DOHH2 (cell line): ENCODE data around the gene CSGALNACT2.
A peak's percentile ranks its signal among the peaks of the same experiment; 100 is the strongest.

Source experiments
- H3F3A ChIP-seq: fragments of 200-600 bp; sonication (generic), shearing (Covaris generic); 2 replicates; pipeline ENCODE4 v1.6.0; 2016; ENCODE audit warnings: antibody characterized with exemption, mild to moderate bottlenecking; ENCODE audit not compliant: control insufficient read depth, insufficient read depth
- H3K27ac ChIP-seq: fragments of 200-600 bp; sonication (generic); 2 replicates; pipeline ENCODE4 v1.5.1; 2014; ENCODE audit warnings: low read depth, mild to moderate bottlenecking, low read length, moderate library complexity
- H3K27me3 ChIP-seq: fragments of 200-600 bp; sonication (generic); 2 replicates; pipeline ENCODE4 v1.6.1; 2014; ENCODE audit warnings: mild to moderate bottlenecking, low read length, mixed read lengths; ENCODE audit not compliant: control insufficient read depth
- H3K36me3 ChIP-seq: fragments of 200-600 bp; sonication (generic); 2 replicates; pipeline ENCODE4 v1.6.1; 2014; ENCODE audit warnings: mild to moderate bottlenecking, low read length, moderate library complexity, mixed read lengths; ENCODE audit not compliant: control insufficient read depth
- H3K4me1 ChIP-seq: fragments of 200-600 bp; sonication (generic); 2 replicates; pipeline ENCODE4 v1.6.1; 2014; ENCODE audit warnings: mild to moderate bottlenecking, low read length, mixed read lengths; ENCODE audit not compliant: control insufficient read depth
- H3K4me2 ChIP-seq: fragments of 200-600 bp; sonication (generic); 2 replicates; pipeline ENCODE4 v1.6.0; 2014; ENCODE audit warnings: mild to moderate bottlenecking, low read length, moderate library complexity
- H3K4me3 ChIP-seq: fragments of 200-600 bp; sonication (generic); 2 replicates; pipeline ENCODE4 v1.5.1; 2014; ENCODE audit warnings: mild to moderate bottlenecking, low read length, mixed read lengths
- H3K79me2 ChIP-seq: fragments of 200-600 bp; sonication (generic); 2 replicates; pipeline ENCODE4 v1.6.1; 2014; ENCODE audit warnings: mild to moderate bottlenecking, low read length, mixed read lengths; ENCODE audit not compliant: control insufficient read depth
- H3K9me2 ChIP-seq: fragments of 200-600 bp; sonication (generic); replicated peaks from 2 replicates; pipeline ENCODE4 v1.6.1; 2014; ENCODE audit warnings: mild to moderate bottlenecking, low read length, mixed read lengths; ENCODE audit not compliant: control insufficient read depth
- H3K9me3 ChIP-seq: fragments of 200-600 bp; sonication (generic); 2 replicates; pipeline ENCODE4 v1.6.1; 2014; ENCODE audit warnings: antibody characterized with exemption, low read length, mixed read lengths; ENCODE audit not compliant: control insufficient read depth, insufficient read depth
- H4K20me1 ChIP-seq: fragments of 200-600 bp; sonication (generic); 2 replicates; pipeline ENCODE4 v1.6.0; 2014; ENCODE audit warnings: low read depth, mild to moderate bottlenecking, antibody characterized with exemption, low read length, moderate library complexity; ENCODE audit not compliant: control insufficient read depth, insufficient read depth
- EZH2phosphoT487 ChIP-seq: fragments of 200-600 bp; sonication (generic); IDR thresholded peaks from 2 replicates; pipeline ENCODE4 v1.6.1; 2017; ENCODE audit warnings: borderline replicate concordance, mild to moderate bottlenecking, antibody characterized with exemption, low read length, moderate library complexity, mixed read lengths
- TF ChIP-seq, protein P1 (sequence below): fragments of 200-600 bp; sonication (generic); IDR thresholded peaks from one replicate; pipeline ENCODE4 v1.5.1; 2014; ENCODE audit warnings: antibody characterized with exemption, mild to moderate bottlenecking, low read depth, low read length; ENCODE audit not compliant: poor library complexity, severe bottlenecking

CSGALNACT2 gene

DNA sequence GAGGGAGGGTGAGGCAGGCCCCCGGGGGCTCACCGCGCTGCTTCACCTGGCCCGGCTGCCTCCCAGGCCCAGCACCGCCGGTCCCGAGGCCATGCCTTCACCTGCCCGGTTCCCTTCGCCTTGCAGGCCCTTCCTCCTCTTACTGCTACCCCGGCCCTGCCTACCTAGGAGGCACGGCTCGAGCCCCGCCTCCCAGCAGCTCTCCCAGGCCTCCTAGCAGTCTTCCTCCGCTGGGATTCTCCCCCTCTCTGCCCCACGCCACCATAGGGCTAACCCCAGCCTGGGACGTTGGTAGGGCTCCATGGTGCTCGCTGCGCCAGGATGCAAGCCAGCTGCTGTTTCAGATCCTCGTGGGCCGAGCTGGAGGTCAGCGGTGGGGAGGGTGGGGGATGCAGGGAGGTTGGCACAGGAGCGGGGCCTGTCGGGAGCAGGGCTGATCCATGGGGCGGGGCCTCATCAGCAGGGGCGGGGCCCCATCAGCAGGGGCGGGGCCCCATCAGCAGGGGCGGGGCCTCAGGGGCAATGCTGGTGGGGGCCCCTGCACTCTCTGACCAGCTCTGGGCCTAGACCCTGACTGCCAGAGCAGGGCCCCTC lies 65.3 kb downstream of the CSGALNACT2 start:
- Histone ChIP-seq H3K27me3 (no peaks in the 10 kb centered on the region), H3K9me3 (no peaks in the 10 kb centered on the region), H3K9me2 (no peaks in the 10 kb centered on the region), H3K36me3 (no peaks in the 10 kb centered on the region), H3K4me1 (peaks cover 5% of the 10 kb centered on the region), H3F3A (no peaks in the 10 kb centered on the region), H4K20me1 (no peaks in the 10 kb centered on the region), H3K27ac (no peak overlapping the region), H3K79me2 (no peaks in the 10 kb centered on the region), H3K4me2 (no peak overlapping the region), H3K4me3 (no peak overlapping the region)
- TF ChIP-seq, protein P1, sequence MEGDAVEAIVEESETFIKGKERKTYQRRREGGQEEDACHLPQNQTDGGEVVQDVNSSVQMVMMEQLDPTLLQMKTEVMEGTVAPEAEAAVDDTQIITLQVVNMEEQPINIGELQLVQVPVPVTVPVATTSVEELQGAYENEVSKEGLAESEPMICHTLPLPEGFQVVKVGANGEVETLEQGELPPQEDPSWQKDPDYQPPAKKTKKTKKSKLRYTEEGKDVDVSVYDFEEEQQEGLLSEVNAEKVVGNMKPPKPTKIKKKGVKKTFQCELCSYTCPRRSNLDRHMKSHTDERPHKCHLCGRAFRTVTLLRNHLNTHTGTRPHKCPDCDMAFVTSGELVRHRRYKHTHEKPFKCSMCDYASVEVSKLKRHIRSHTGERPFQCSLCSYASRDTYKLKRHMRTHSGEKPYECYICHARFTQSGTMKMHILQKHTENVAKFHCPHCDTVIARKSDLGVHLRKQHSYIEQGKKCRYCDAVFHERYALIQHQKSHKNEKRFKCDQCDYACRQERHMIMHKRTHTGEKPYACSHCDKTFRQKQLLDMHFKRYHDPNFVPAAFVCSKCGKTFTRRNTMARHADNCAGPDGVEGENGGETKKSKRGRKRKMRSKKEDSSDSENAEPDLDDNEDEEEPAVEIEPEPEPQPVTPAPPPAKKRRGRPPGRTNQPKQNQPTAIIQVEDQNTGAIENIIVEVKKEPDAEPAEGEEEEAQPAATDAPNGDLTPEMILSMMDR, result no peak
- TF ChIP-seq EZH2phosphoT487, result no peak

DNA sequence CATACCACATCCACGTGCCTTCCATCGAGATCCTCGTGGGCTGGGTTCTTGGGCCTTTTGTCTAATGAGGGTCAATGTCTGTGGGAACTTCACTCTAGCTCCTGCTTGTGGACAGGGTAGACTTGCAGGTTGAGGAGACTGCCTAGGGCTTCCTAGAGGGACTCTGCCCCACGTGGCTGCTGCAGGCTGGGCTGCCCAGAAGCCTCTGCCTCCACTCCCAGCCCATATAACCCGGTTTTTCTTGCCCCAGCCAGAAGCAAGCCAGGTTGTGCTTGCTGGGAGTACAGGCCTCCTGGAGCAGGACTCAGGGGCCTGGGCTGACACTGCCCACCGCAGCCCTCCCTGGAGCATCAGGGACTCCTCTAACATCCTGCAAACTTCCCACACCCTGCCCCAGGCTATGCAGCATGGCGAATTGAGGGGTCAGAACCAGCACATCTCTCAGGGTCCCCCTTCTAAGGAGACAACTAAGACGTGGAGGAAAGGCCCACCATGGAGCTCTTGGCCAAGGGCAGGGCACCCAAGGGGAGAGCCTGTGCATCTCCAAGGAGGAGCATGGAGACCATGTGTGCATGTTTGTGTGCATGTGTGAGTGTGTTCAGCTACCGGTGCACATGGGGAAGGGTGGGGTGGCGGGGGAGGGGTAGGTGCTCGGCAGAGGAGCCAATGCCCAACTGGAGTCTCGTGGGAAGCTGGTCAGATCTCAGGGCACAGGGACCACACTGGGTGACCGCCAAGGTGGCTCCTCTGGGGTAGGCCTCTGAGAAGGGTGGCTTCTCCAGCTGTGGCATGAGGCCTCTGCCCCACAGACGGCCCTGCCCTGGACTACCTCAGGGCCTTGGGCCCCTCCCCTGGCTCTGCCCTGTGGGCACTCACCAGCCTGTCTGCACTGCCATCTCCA lies 66.0 kb downstream of the CSGALNACT2 start:
- Histone ChIP-seq H3K9me2 (no peaks in the 10 kb centered on the region), H3K27ac (no peak overlapping the region), H3K4me1 (peaks cover 5% of the 10 kb centered on the region), H3K36me3 (no peaks in the 10 kb centered on the region), H3K79me2 (no peaks in the 10 kb centered on the region), H3K4me2 (no peak overlapping the region), H4K20me1 (no peaks in the 10 kb centered on the region), H3K4me3 (no peak overlapping the region), H3F3A (no peaks in the 10 kb centered on the region), H3K27me3 (no peaks in the 10 kb centered on the region), H3K9me3 (no peaks in the 10 kb centered on the region)
- TF ChIP-seq, protein P1, result no peak
- TF ChIP-seq EZH2phosphoT487, result no peak

DNA sequence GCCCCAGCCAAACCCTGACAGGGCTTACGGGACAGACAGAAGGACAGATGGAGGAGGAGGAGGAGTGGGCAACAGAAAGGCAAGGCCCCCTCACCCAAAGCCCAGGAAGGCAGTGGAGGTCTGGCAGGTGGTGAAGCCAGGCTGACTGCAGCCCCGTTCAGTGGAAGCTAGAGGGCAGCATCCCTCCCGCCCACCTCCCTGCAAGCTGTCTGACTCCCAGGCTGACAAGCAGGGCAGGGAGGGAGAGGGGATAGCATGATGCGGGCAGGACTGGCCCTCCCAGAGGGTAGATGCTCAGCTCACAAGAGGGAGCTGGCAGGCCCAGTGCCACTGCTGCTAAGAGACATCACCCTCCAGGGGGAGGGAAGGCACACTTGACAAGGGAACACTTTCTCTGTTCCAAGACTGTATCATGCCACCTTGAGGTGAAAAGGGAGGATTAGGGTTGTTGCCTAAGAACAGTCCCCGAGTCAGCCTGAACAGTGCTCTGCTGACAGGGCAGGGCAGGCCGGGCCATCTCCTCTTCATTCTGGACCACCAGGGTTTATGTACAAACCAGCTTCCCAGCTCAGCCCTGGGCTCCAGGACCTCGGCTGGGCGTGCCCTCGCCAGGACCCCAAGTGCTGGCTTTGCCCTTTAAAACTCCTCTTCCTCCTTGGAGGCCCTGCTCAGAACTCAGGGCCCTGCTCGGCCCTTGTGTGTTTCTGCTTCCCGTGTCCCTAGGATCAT lies 66.9 kb downstream of the CSGALNACT2 start:
- Histone ChIP-seq H3K79me2 (no peaks in the 10 kb centered on the region), H4K20me1 (no peaks in the 10 kb centered on the region), H3K4me2 (no peak overlapping the region), H3K9me3 (no peaks in the 10 kb centered on the region), H3F3A (no peaks in the 10 kb centered on the region), H3K4me1 (peaks cover 5% of the 10 kb centered on the region), H3K9me2 (no peaks in the 10 kb centered on the region), H3K27me3 (no peaks in the 10 kb centered on the region), H3K27ac (no peak overlapping the region), H3K36me3 (no peaks in the 10 kb centered on the region), H3K4me3 (no peak overlapping the region)
- no peak for TF ChIP-seq EZH2phosphoT487
- TF ChIP-seq, protein P1, result peak; percentile 94
